CD4-positive, alpha-beta memory T cell (primary cell): ENCODE results near the gene CCDC74A. TPM values are rescaled to one million over a fixed set of nuclear protein-coding genes. Genes with fewer than 3 reads are reported as not detected.
"Not testable (repeated sequence)": the region's sequence is repeated elsewhere in the genome, so short reads cannot be mapped to it uniquely, and the experiment has no call there.

Source experiments
- CTCF ChIA-PET: fragments of 350-600 bp; sonication (Branson Sonifier 250); formaldehyde crosslinking; loops from one replicate; lab custom pipeline; 2021; ENCODE audit warnings: inconsistent platforms; ENCODE audit not compliant: partially characterized antibody; lab: Charles Lee
- POLR2A ChIA-PET: fragments of 350-600 bp; sonication (Branson Sonifier 250); formaldehyde crosslinking; loops from one replicate; lab custom pipeline; 2021; ENCODE audit not compliant: partially characterized antibody; lab: Charles Lee
- DNase-seq, 5 donors: peaks; one replicate each; pipeline versions ENCODE4 v3.0.0 to v3.0.0-alpha.2; 2020 to 2022; ENCODE audit warnings: mixed read lengths in 1 of 5
- H3K27ac ChIP-seq: one replicate; pipeline ENCODE4 v1.7.0; 2013; ENCODE audit warnings: low read depth, low read length
- H3K27me3 ChIP-seq: 2 replicates; pipeline ENCODE4 v1.7.0; 2013; ENCODE audit warnings: mild to moderate bottlenecking, low read length, moderate library complexity; ENCODE audit not compliant: insufficient read depth
- H3K36me3 ChIP-seq: 2 replicates; pipeline ENCODE4 v1.7.0; 2013; ENCODE audit warnings: mild to moderate bottlenecking, low read length, moderate library complexity; ENCODE audit not compliant: insufficient read depth
- H3K4me1 ChIP-seq: 2 replicates; pipeline ENCODE4 v1.7.0; 2013; ENCODE audit warnings: mild to moderate bottlenecking, low read length, moderate library complexity; ENCODE audit not compliant: insufficient read depth
- H3K4me3 ChIP-seq, 2 donors: one replicate each; pipeline ENCODE4 v1.7.0; 2013; ENCODE audit warnings: low read length in 2 of 2, mild to moderate bottlenecking in 1 of 2
- H3K9me3 ChIP-seq, 2 donors: one replicate each; pipeline ENCODE4 v1.7.0; 2013; ENCODE audit warnings: low read length in 2 of 2, control low read depth in 1 of 2; ENCODE audit not compliant: control insufficient read depth in 1 of 2
- H3K27ac Mint-ChIP-seq, 7 donors: one replicate each; pipeline ENCODE4 v1.8.0; 2020 to 2021; ENCODE audit warnings: mixed read lengths in 7 of 7, mild to moderate bottlenecking in 6 of 7, inconsistent platforms in 3 of 7, moderate library complexity in 3 of 7
- H3K27me3 Mint-ChIP-seq, 2 donors: one replicate each; pipeline ENCODE4 v1.8.0; 2020 to 2021; ENCODE audit warnings: mixed read lengths in 2 of 2
- H3K36me3 Mint-ChIP-seq, 2 donors: one replicate each; pipeline ENCODE4 v1.8.0; 2020 to 2021; ENCODE audit warnings: mixed read lengths in 2 of 2, inconsistent platforms in 1 of 2, mild to moderate bottlenecking in 1 of 2
- H3K4me1 Mint-ChIP-seq, 4 donors: one replicate each; pipeline ENCODE4 v1.8.0; 2020 to 2021; ENCODE audit warnings: mixed read lengths in 4 of 4, mild to moderate bottlenecking in 1 of 4
- H3K4me3 Mint-ChIP-seq, 8 donors: one replicate each; pipeline ENCODE4 v1.8.0; 2020 to 2021; ENCODE audit warnings: mixed read lengths in 8 of 8, mild to moderate bottlenecking in 7 of 8, moderate library complexity in 6 of 8, inconsistent platforms in 3 of 8
- H3K9me3 Mint-ChIP-seq, 8 donors: one replicate each; pipeline ENCODE4 v1.8.0; 2020 to 2021; ENCODE audit warnings: mixed read lengths in 8 of 8, mild to moderate bottlenecking in 5 of 8, inconsistent platforms in 3 of 8, moderate library complexity in 1 of 8
- intact Hi-C: fragments of 100-400 bp; cut with micrococcal nuclease; formaldehyde crosslinking; loops from one replicate; pipeline ENCODE4 v1.15.1; 2023
- polyA plus RNA-seq, 2 donors: library from polyadenylated mRNA; unstranded; fragments of 300-500 nt; fragmentation: Illumina TruSeq; gene quantifications; one replicate each; pipeline ENCODE4 v1.2.3, GENCODE V29; 2021
- total RNA-seq, 2 experiments: library from RNA; stranded (reverse); gene quantifications; one replicate each; pipeline ENCODE4 v1.2.3, GENCODE V29; 2021

CCDC74A gene
- total and polyA plus RNA-seq, 4 experiments from 2014 or later, result 0.38 to 0.54 (median 0.42) TPM; not detected in 1

DNA sequence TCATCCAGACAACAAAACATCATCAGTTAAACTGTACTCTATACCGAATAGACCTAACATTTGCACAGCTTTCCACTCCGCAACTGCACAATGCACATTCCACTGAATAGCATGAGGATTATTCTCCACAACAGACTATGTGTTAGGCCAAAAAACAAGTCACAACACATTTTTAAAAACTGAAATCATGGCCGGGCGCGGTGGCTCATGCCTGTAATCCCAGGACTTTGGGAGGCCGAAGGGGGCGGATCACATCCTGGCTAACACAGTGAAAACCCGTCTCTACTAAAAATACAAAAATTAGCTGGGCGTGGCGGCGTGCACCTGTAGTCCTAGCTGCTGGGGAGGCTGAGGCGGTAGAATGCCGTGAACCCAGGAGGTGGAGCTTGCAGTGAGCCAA is 11.2 kb downstream of the CCDC74A start:
- H3K27me3 Mint-ChIP-seq, H3K4me1 ChIP-seq, H3K27me3 ChIP-seq, H3K4me1 Mint-ChIP-seq, H3K27ac ChIP-seq, H3K36me3 Mint-ChIP-seq, H3K27ac Mint-ChIP-seq, intact Hi-C loops, H3K4me3 Mint-ChIP-seq, H3K4me3 ChIP-seq, H3K9me3 Mint-ChIP-seq, DNase-seq, POLR2A ChIA-PET, H3K36me3 ChIP-seq, H3K9me3 ChIP-seq: not testable (repeated sequence)
- CTCF ChIA-PET, result interaction anchor here (1.6 kb wide), 1 partner anchor 46 kb away, joined by 4 read pairs; no protein-coding TSS in a partner anchor

DNA sequence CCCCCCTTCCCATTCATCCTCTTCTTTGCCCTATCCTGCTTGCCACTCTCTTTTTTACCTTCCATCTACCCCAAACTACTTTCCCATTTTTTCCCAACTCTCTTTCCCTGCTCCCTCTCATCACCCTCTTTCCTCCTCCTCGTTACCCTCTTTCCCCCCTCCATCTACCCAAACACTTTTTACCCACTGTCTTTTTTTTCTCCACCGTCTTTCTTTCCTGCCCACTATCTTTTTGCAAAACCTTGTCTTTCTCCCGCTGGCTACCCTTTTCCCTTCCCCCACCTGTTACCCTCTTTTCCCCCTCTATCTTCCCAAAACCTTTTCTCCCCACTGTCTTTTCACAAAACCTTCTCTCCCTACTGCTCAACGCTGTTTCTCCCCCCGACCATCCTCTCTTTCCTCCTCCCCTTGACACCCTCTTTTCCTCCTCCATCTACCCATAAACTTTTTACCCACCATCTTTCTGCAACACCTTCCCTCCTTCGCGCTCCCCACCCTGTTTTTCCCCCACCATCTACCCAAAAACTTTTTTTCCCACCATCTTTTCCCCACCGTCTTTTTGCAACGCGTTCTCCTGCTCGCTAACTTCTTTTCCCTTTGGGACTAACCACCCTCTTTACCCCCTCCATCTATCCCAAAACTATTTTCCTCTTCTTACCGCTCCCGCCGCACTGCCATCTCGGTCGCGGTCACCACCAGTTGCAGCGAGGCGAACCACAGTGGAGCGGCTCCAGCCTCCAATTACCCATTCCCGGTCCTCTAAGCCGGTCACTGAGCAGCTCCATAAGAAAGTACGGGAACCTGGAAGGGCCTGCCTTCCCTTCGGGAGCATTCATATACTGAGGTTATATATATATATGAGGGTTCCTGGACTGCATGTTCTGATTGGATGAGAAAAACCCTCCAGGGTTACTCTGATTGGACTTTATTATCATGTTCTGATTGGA is 15.0 kb downstream of the CCDC74A start:
- Histone ChIP-seq H3K4me1 (no peaks in the 10 kb centered on the region), H3K27me3 (no peaks in the 10 kb centered on the region), H3K9me3 (no peaks in the 10 kb centered on the region), H3K27ac (no peak overlapping the region), H3K36me3 (no peaks in the 10 kb centered on the region), H3K4me3 (no peak overlapping the region)
- no peak for DNase-seq
- no peak overlapping the region for H3K4me3 Mint-ChIP-seq
- ChIA-PET CTCF (no interaction called here), POLR2A (no interaction called here)
- intact Hi-C loops, result no loop called here
- no peaks in the 10 kb centered on the region for H3K4me1 Mint-ChIP-seq
- H3K27ac Mint-ChIP-seq, result no peak overlapping the region
- no peaks in the 10 kb centered on the region for H3K36me3 Mint-ChIP-seq
- H3K9me3 Mint-ChIP-seq, result peaks cover 0 to 1% (median 0%) of the 10 kb centered on the region in 8 donors
- H3K27me3 Mint-ChIP-seq, result peaks cover 2% of the 10 kb centered on the region in 2 donors

DNA sequence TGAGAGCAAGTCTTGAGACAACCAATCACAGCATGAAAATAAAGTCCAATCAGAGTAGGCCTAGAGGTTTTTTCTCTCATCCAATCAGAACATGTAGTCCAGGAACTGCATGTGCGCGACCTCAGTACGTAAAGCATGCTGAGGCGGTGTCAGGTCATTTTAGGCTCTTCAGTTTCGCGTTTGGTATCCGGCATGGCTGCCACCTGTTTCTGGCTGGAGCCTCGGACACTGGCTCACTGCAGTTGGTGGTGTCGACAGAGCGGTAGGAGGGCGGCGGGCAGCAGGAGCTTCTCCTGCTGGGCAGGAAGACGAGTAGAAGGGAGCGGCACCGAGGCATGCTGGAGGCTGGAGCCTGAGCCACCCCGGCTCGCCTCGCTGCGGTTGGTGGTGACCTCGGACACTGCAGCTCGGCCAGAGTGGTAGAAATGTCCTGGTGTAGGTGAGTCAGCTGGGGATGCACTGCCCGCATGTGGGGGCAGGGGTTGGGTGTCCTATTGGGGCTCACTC is 15.8 kb downstream of the CCDC74A start:
- ChIA-PET CTCF (no interaction called here), POLR2A (no interaction called here)
- H3K4me3 ChIP-seq, result no peak overlapping the region
- H3K4me1 ChIP-seq, result no peaks in the 10 kb centered on the region
- no peaks in the 10 kb centered on the region for H3K36me3 ChIP-seq
- H3K27ac ChIP-seq, result no peak overlapping the region
- H3K4me3 Mint-ChIP-seq, result no peak overlapping the region
- no peaks in the 10 kb centered on the region for H3K9me3 ChIP-seq
- H3K27me3 Mint-ChIP-seq, result peaks cover 0 to 2% of the 10 kb centered on the region in 2 donors
- no peak for DNase-seq
- no peaks in the 10 kb centered on the region for H3K4me1 Mint-ChIP-seq
- H3K27me3 ChIP-seq, result no peaks in the 10 kb centered on the region
- intact Hi-C loops, result no loop called here
- H3K27ac Mint-ChIP-seq, result no peak overlapping the region
- no peaks in the 10 kb centered on the region for H3K36me3 Mint-ChIP-seq
- H3K9me3 Mint-ChIP-seq, result peaks cover 0 to 1% (median 0%) of the 10 kb centered on the region in 8 donors

DNA sequence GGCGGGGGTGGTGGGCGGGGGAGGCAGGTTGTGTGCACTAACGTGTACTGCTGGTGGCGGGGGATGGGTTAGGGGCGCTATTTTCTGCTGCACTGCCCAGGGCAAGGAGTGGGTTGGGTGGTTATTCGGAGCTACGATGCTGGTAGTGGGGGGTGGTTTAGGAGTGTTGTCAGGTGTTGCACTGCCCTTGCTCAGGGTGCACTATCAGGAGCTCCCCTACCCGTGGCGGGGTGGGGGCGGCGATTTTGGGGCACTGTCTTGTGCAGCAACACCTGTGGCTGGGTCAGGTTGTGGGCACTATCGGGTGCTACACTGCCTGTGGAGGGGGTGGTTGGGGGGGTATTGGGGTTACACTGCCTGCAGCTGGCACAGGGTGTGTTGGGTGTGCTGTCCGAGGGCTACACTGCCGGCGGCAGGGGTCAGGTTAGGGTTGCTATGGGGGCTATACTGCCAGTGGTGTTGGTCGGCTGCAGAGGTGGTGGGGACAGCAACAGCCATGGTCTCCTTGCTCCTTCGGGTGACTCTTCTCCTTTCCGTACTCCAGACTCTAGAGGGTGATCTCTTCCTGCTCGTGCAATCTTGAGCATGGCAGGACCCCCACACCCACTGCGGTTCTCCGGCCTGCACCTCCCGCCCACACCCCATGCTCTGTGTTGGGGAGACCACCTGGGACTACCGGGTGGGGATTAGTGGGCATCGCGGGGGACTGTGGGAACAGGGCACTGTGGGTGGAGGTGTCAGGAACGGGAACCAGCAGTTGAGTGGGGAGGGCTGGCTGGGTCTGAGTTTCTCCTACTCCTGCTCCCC is 16.5 kb downstream of the CCDC74A start:
- H3K4me1 ChIP-seq, POLR2A ChIA-PET, CTCF ChIA-PET, H3K4me1 Mint-ChIP-seq, H3K27me3 ChIP-seq, H3K27ac Mint-ChIP-seq, H3K36me3 Mint-ChIP-seq, H3K9me3 Mint-ChIP-seq, H3K4me3 Mint-ChIP-seq, H3K4me3 ChIP-seq, H3K27me3 Mint-ChIP-seq, H3K27ac ChIP-seq, intact Hi-C loops, H3K36me3 ChIP-seq, DNase-seq, H3K9me3 ChIP-seq: not testable (repeated sequence)

DNA sequence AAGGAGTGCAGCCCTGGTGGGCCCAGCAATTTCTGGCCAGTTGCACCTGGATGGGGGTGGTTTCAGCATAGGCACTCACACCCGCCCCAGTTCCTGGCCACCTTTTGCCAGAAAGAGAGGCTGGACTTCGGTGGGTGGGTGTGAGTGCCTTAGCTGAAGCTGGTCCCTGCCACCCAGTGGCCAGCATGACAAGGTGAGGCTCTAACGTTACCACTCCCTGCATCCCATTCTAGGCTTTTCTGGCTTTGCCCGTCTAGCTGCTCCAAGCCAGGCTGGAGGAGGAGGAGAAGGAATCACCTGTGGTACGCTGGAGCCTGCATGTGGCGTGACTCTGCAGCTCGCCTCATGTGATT is 17.1 kb downstream of the CCDC74A start:
- intact Hi-C loops, POLR2A ChIA-PET, H3K27me3 ChIP-seq, H3K4me1 Mint-ChIP-seq, H3K4me1 ChIP-seq, H3K9me3 ChIP-seq, H3K36me3 ChIP-seq, DNase-seq, H3K36me3 Mint-ChIP-seq, H3K27ac Mint-ChIP-seq, H3K4me3 ChIP-seq, H3K4me3 Mint-ChIP-seq, H3K27ac ChIP-seq, H3K9me3 Mint-ChIP-seq, H3K27me3 Mint-ChIP-seq, CTCF ChIA-PET: not testable (repeated sequence)

DNA sequence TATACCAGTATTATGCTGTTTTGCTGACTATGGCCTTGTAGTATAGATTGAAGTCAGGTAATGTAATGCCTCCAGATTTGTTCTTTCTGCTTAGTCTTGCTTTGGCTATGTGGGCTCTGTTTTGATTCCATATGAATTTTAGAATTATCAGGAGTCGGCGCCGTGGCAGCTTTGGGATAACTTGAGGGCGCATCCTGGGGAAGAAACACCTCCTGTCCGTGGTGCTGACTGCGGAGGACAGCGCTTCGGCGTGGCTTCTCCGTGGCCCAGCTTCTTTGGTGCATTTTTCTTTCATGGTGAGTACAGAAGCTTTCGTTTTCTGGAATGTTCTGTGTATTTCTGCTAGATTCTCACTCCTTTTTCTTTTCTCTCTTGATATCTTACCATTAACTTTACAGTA is 25.2 kb downstream of the CCDC74A start:
- DNase-seq, result no peak
- no peaks in the 10 kb centered on the region for H3K9me3 Mint-ChIP-seq
- no peak overlapping the region for H3K27ac Mint-ChIP-seq
- Histone ChIP-seq H3K36me3 (no peaks in the 10 kb centered on the region), H3K27me3 (peaks cover 6% of the 10 kb centered on the region), H3K4me3 (no peak overlapping the region), H3K4me1 (no peaks in the 10 kb centered on the region), H3K27ac (no peak overlapping the region), H3K9me3 (no peaks in the 10 kb centered on the region)
- intact Hi-C loops, result no loop called here
- no peak overlapping the region for H3K4me3 Mint-ChIP-seq
- ChIA-PET POLR2A (no interaction called here), CTCF (no interaction called here)
- H3K27me3 Mint-ChIP-seq, result peaks cover 23 to 43% of the 10 kb centered on the region in 2 donors
- H3K36me3 Mint-ChIP-seq, result no peaks in the 10 kb centered on the region
- H3K4me1 Mint-ChIP-seq, result no peaks in the 10 kb centered on the region

DNA sequence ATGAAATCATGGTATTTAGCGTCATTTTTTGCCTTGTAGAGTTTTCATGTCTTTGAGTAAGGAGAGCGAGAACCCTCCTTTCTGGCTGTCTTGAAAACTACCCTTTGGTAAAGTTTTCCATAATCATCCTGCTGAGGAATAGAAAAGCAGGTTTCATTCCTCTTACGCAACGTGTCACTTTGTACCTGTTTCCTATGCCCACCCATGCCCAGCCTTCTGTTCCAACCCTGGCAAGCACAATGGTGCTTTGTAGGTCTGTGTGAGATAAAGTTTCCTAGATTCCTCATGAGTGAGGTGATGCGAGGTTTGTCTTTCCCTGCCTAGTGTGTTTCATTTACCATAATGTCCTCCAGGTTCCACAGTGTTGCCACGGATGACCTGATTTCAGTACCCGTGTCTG is 29.3 kb downstream of the CCDC74A start:
- Mint-ChIP-seq H3K27me3 (peaks cover 28 to 56% of the 10 kb centered on the region in 2 donors), H3K36me3 (no peaks in the 10 kb centered on the region), H3K4me1 (no peaks in the 10 kb centered on the region), H3K27ac (no peak overlapping the region), H3K4me3 (no peak overlapping the region), H3K9me3 (peaks cover 0 to 1% (median 0%) of the 10 kb centered on the region in 8 donors)
- Histone ChIP-seq H3K9me3 (no peaks in the 10 kb centered on the region), H3K27me3 (peaks cover 6% of the 10 kb centered on the region), H3K36me3 (no peaks in the 10 kb centered on the region), H3K27ac (no peak overlapping the region), H3K4me3 (no peak overlapping the region), H3K4me1 (no peaks in the 10 kb centered on the region)
- DNase-seq, result no peak
- ChIA-PET POLR2A (no interaction called here), CTCF (no interaction called here)
- intact Hi-C loops, result no loop called here
